ENCODE measurements around the gene PDE4D. TPM values are rescaled to one million over a fixed set of nuclear protein-coding genes. Genes with fewer than 3 reads are reported as not detected.

PDE4D gene
- total and polyA plus RNA-seq, 2 donors (not counting 3 experiments of a cell fraction or from before 2014, with no cell fraction given): 34.5 to 51.2 TPM

DNA sequence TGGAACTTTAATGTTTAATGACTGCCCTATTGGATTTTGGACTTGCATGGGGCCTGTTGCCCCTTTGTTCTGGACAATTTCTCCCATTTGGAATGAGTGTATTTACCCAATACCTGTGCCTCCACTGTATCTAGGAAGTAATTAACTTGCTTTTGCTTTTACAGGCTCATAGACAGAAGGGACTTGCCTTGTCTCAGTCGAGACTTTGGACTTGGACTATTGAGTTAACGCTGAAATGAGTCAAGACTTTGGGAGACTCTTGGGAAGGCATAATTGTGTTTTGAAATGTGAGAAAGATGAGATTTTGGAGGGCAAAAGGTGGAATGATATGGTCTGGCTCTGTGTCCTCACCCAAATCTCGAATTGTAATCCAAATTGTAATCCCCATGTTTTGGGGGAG lies 368.2 kb downstream of the PDE4D start:
- H3K9me3 ChIP-seq (replicated peaks; ENCODE audit: control insufficient read depth, insufficient read depth, low read length): no peaks in the 10 kb centered on the region
- no peak overlapping the region for H2AFZ ChIP-seq (ENCODE audit: low read depth, low read length)
- H3K9ac ChIP-seq (replicated peaks; ENCODE audit: extremely low read depth, insufficient read depth, low read length): no peak overlapping the region
- dilution Hi-C loops (cut with MboI; ENCODE audit: extremely low pct_ligation_motif_present, low sequenced_read_pairs) (no loop called here), intact Hi-C loops (cut with micrococcal nuclease) (loop anchor here (5.0 kb wide), 1 partner anchor 137 kb away; no protein-coding TSS in a partner anchor)
- H3K27ac ChIP-seq (ENCODE audit: insufficient read depth, low read depth, low read length): peak overlapping the region; percentile 88
- POLR2A ChIA-PET: no interaction called here
- H4K20me1 ChIP-seq (replicated peaks; ENCODE audit: control insufficient read depth, extremely low read depth, insufficient read depth, low read length): no peaks in the 10 kb centered on the region
- no peak overlapping the region for H3K4me2 ChIP-seq (ENCODE audit: insufficient read depth, low read length)
- no peaks in the 10 kb centered on the region for H3K27me3 ChIP-seq (ENCODE audit: control insufficient read depth in 2 of 2, insufficient read depth in 2 of 2, low read length in 2 of 2)
- no peaks in the 10 kb centered on the region for H3K9me1 ChIP-seq (replicated peaks; ENCODE audit: control insufficient read depth, extremely low read depth, insufficient read depth, low read length)
- TF ChIP-seq MYC (IDR thresholded peaks at IDR 0.05; ENCODE audit: low read depth, low read length): no peak
- no peak for TF ChIP-seq FOS (IDR thresholded peaks at IDR 0.05; ENCODE audit: borderline replicate concordance, insufficient read depth, low read length)
- no peak for TF ChIP-seq GATA2 (IDR thresholded peaks at IDR 0.05; ENCODE audit: insufficient read depth, insufficient read length, low read depth, low read length)
- TF ChIP-seq POLR2AphosphoS5 (IDR thresholded peaks at IDR 0.05; ENCODE audit: insufficient read depth, low read depth, low read length): no peak
- no peak for TF ChIP-seq POLR2A (IDR thresholded peaks at IDR 0.05; ENCODE audit: low read depth, low read length)
- TF ChIP-seq EZH2 (IDR thresholded peaks at IDR 0.05; ENCODE audit: borderline replicate concordance, low read depth, low read length, severe bottlenecking): no peak
- TF ChIP-seq, protein P1, sequence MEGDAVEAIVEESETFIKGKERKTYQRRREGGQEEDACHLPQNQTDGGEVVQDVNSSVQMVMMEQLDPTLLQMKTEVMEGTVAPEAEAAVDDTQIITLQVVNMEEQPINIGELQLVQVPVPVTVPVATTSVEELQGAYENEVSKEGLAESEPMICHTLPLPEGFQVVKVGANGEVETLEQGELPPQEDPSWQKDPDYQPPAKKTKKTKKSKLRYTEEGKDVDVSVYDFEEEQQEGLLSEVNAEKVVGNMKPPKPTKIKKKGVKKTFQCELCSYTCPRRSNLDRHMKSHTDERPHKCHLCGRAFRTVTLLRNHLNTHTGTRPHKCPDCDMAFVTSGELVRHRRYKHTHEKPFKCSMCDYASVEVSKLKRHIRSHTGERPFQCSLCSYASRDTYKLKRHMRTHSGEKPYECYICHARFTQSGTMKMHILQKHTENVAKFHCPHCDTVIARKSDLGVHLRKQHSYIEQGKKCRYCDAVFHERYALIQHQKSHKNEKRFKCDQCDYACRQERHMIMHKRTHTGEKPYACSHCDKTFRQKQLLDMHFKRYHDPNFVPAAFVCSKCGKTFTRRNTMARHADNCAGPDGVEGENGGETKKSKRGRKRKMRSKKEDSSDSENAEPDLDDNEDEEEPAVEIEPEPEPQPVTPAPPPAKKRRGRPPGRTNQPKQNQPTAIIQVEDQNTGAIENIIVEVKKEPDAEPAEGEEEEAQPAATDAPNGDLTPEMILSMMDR (IDR thresholded peaks at IDR 0.05; ENCODE audit: extremely low read depth in 1 of 2, insufficient read depth in 1 of 2, low read depth in 1 of 2, low read length in 2 of 2): no peak
- TF ChIP-seq, protein P2, sequence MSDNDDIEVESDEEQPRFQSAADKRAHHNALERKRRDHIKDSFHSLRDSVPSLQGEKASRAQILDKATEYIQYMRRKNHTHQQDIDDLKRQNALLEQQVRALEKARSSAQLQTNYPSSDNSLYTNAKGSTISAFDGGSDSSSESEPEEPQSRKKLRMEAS (IDR thresholded peaks at IDR 0.05; ENCODE audit: insufficient read depth, insufficient read length): no peak
- TF ChIP-seq JUN (IDR thresholded peaks at IDR 0.05; ENCODE audit: borderline replicate concordance, insufficient read depth, insufficient read length, low read depth): no peak
- DNase-seq (ENCODE audit: low read depth, low spot score): no peak
- H3K36me3 ChIP-seq (ENCODE audit: control insufficient read depth in 2 of 2, extremely low read depth in 1 of 2, insufficient read depth in 2 of 2, low read length in 2 of 2): no peaks in the 10 kb centered on the region
- peak; percentile 21 for FAIRE-seq
- CTCF ChIA-PET: interaction anchor here (0.6 to 3.4 kb wide), 7 partner anchors 14 to 275 kb away, joined by 3 to 13 read pairs (median 9); no protein-coding TSS in a partner anchor
- BruUV-seq (replicated peaks): no TSS peak
- H3K79me2 ChIP-seq (ENCODE audit: control insufficient read depth, insufficient read depth, low read length): no peaks in the 10 kb centered on the region
- H3K4me3 ChIP-seq (replicated peaks in 1 of 3; ENCODE audit: insufficient read depth in 1 of 3, low read depth in 1 of 3, low read length in 3 of 3): no peak overlapping the region
- peaks cover 33% of the 10 kb centered on the region for H3K4me1 ChIP-seq (ENCODE audit: control insufficient read depth, extremely low read depth, insufficient read depth, low read length)

Data from endothelial cell of umbilical vein (primary cell).